HL-60 (cell line): ENCODE data around the gene NCAPD3.

Experiments
- CTCF ChIP-seq: IDR thresholded peaks from one replicate; pipeline ENCODE4 v1.5.1; 2011; ENCODE audit warnings: low read length, control low read depth, inconsistent platforms; ENCODE audit not compliant: insufficient read depth
- GABPA ChIP-seq: IDR thresholded peaks from 2 replicates; pipeline ENCODE4 v1.6.1; 2012; ENCODE audit warnings: low read depth
- POLR2AphosphoS5 ChIP-seq: IDR thresholded peaks from 2 replicates; pipeline ENCODE4 v1.6.1; 2012; ENCODE audit warnings: low read depth
- SPI1 ChIP-seq: IDR thresholded peaks from 2 replicates; pipeline ENCODE4 v1.6.1; 2012; ENCODE audit warnings: low read depth, mild to moderate bottlenecking, borderline replicate concordance
- TF ChIP-seq, protein P1 (sequence below): IDR thresholded peaks from 2 replicates; pipeline ENCODE4 v1.6.1; 2012; ENCODE audit warnings: low read depth; ENCODE audit not compliant: insufficient replicate concordance

- TF ChIP-seq CTCF (no peak), GABPA (no peak), POLR2AphosphoS5 (no peak), SPI1 (no peak)
- TF ChIP-seq, protein P1, sequence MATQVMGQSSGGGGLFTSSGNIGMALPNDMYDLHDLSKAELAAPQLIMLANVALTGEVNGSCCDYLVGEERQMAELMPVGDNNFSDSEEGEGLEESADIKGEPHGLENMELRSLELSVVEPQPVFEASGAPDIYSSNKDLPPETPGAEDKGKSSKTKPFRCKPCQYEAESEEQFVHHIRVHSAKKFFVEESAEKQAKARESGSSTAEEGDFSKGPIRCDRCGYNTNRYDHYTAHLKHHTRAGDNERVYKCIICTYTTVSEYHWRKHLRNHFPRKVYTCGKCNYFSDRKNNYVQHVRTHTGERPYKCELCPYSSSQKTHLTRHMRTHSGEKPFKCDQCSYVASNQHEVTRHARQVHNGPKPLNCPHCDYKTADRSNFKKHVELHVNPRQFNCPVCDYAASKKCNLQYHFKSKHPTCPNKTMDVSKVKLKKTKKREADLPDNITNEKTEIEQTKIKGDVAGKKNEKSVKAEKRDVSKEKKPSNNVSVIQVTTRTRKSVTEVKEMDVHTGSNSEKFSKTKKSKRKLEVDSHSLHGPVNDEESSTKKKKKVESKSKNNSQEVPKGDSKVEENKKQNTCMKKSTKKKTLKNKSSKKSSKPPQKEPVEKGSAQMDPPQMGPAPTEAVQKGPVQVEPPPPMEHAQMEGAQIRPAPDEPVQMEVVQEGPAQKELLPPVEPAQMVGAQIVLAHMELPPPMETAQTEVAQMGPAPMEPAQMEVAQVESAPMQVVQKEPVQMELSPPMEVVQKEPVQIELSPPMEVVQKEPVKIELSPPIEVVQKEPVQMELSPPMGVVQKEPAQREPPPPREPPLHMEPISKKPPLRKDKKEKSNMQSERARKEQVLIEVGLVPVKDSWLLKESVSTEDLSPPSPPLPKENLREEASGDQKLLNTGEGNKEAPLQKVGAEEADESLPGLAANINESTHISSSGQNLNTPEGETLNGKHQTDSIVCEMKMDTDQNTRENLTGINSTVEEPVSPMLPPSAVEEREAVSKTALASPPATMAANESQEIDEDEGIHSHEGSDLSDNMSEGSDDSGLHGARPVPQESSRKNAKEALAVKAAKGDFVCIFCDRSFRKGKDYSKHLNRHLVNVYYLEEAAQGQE: no peak
Observed at GRCh38 chr11:134267461-134267860, 43.7 kb upstream of the NCAPD3 start.
